ENCODE results near the gene MAP2K2.

GRCh38 chr19:4049432-4049831, 74.5 kb downstream of the MAP2K2 start:
- TF ChIP-seq SNAI2 (CRISPR knock-in tag; IDR thresholded peaks at IDR 0.05) (no peak), ARNTL (CRISPR knock-in tag; IDR thresholded peaks at IDR 0.05; ENCODE audit: borderline replicate concordance, low read depth) (no peak), RARB (CRISPR knock-in tag; IDR thresholded peaks at IDR 0.05) (no peak), ZFP3 (CRISPR knock-in tag; IDR thresholded peaks at IDR 0.05) (no peak), ISL1 (CRISPR knock-in tag; IDR thresholded peaks at IDR 0.05) (no peak), CSDC2 (CRISPR knock-in tag; IDR thresholded peaks at IDR 0.05) (no peak), CREB5 (CRISPR knock-in tag; IDR thresholded peaks at IDR 0.05; ENCODE audit: low read depth) (no peak), TCF4 (CRISPR knock-in tag; IDR thresholded peaks at IDR 0.05; ENCODE audit: borderline replicate concordance) (no peak), ZNF565 (CRISPR knock-in tag; conservative IDR thresholded peaks at IDR 0.05; ENCODE audit: low read depth) (no peak), POU6F1 (CRISPR knock-in tag; IDR thresholded peaks at IDR 0.05; ENCODE audit: borderline replicate concordance, low read depth) (no peak), PATZ1 (CRISPR knock-in tag; IDR thresholded peaks at IDR 0.05; ENCODE audit: borderline replicate concordance) (no peak), OSR1 (CRISPR knock-in tag; IDR thresholded peaks at IDR 0.05) (no peak), GLIS3 (CRISPR knock-in tag; IDR thresholded peaks at IDR 0.05) (no peak)
